CD14-positive monocyte (primary cell): Measurements from ENCODE around the gene RPP14. TPM values are rescaled to one million over a fixed set of nuclear protein-coding genes. Genes with fewer than 3 reads are reported as not detected.

ENCODE experiments used
- DNase-seq, 3 donors: peaks; one replicate each; pipeline ENCODE4 v3.0.0-alpha.2; 2011 to 2022
- H2AFZ ChIP-seq: 2 replicates; pipeline ENCODE4 v1.6.0; 2012; ENCODE audit warnings: mild to moderate bottlenecking, low read depth, low read length, inconsistent platforms; ENCODE audit not compliant: insufficient read depth, poor library complexity, severe bottlenecking
- H3K27ac ChIP-seq, 2 donors: 1 replicate in 1 of 2; 2 replicates in 1 of 2; pipeline ENCODE4 v1.5.1; 2012 to 2013; ENCODE audit warnings: low read length in 2 of 2, control low read depth in 1 of 2, inconsistent platforms in 1 of 2, low read depth in 1 of 2, mild to moderate bottlenecking in 1 of 2
- H3K27me3 ChIP-seq, 2 donors: one replicate each; pipeline versions ENCODE4 v1.6.0 to v1.6.1; 2011 to 2013; ENCODE audit warnings: low read length in 2 of 2; ENCODE audit not compliant: control insufficient read depth in 2 of 2, insufficient read depth in 2 of 2
- H3K36me3 ChIP-seq, 2 donors: replicated peaks in 1 of 2; 1 replicate in 1 of 2; 2 replicates in 1 of 2; pipeline versions ENCODE4 v1.5.1 to v1.6.1; 2012 to 2013; ENCODE audit warnings: low read length in 2 of 2, control low read depth in 1 of 2, inconsistent platforms in 1 of 2, mild to moderate bottlenecking in 1 of 2; ENCODE audit not compliant: insufficient read depth in 2 of 2, control insufficient read depth in 1 of 2
- H3K4me1 ChIP-seq, 2 donors: 1 replicate in 1 of 2; 2 replicates in 1 of 2; pipeline versions ENCODE4 v1.5.1 to v1.6.1; 2012 to 2013; ENCODE audit warnings: low read length in 2 of 2, control low read depth in 1 of 2, inconsistent platforms in 1 of 2, mild to moderate bottlenecking in 1 of 2, moderate library complexity in 1 of 2; ENCODE audit not compliant: insufficient read depth in 2 of 2, control insufficient read depth in 1 of 2
- H3K4me2 ChIP-seq: replicated peaks from 2 replicates; pipeline ENCODE3; 2012; ENCODE audit warnings: low read length, moderate library complexity, mild to moderate bottlenecking; ENCODE audit not compliant: poor library complexity, severe bottlenecking; ENCODE audit errors: extremely low read depth
- H3K4me3 ChIP-seq, 3 experiments: fragments of 200-600 bp in 1 of 3; sonication (generic) in 1 of 3; replicated peaks in 1 of 3; 1 replicate in 2 of 3; 2 replicates in 1 of 3; pipeline ENCODE4 v1.5.1; 2011 to 2013; ENCODE audit warnings: low read length in 3 of 3, mild to moderate bottlenecking in 3 of 3, control low read depth in 2 of 3, low read depth in 2 of 3, inconsistent platforms in 1 of 3, moderate library complexity in 1 of 3
- H3K79me2 ChIP-seq: 2 replicates; pipeline ENCODE4 v1.6.0; 2012; ENCODE audit warnings: mild to moderate bottlenecking, control low read depth, inconsistent platforms, low read length, moderate library complexity; ENCODE audit not compliant: insufficient read depth
- H3K9ac ChIP-seq: 2 replicates; pipeline ENCODE4 v1.6.0; 2017; ENCODE audit warnings: low read length, mild to moderate bottlenecking; ENCODE audit not compliant: insufficient read depth, poor library complexity, severe bottlenecking
- H3K9me3 ChIP-seq, 2 donors: replicated peaks in 1 of 2; 1 replicate in 1 of 2; 2 replicates in 1 of 2; pipeline versions ENCODE4 v1.5.1 to v1.6.1; 2012 to 2013; ENCODE audit warnings: low read length in 2 of 2, control low read depth in 1 of 2; ENCODE audit not compliant: control insufficient read depth in 1 of 2, insufficient read depth in 1 of 2
- H4K20me1 ChIP-seq: 2 replicates; pipeline ENCODE4 v1.6.0; 2012; ENCODE audit warnings: mild to moderate bottlenecking, low read length, control low read depth, moderate library complexity; ENCODE audit not compliant: insufficient read depth
- H3K27ac Mint-ChIP-seq, 7 donors: one replicate each; pipeline ENCODE4 v1.8.0; 2020; ENCODE audit warnings: mild to moderate bottlenecking in 7 of 7, mixed read lengths in 7 of 7, moderate library complexity in 6 of 7, inconsistent platforms in 2 of 7
- H3K27me3 Mint-ChIP-seq, 3 donors: one replicate each; pipeline ENCODE4 v1.8.0; 2021 to 2022; ENCODE audit warnings: low read depth in 3 of 3, mild to moderate bottlenecking in 3 of 3, mixed read lengths in 3 of 3, moderate library complexity in 3 of 3, inconsistent platforms in 1 of 3
- H3K36me3 Mint-ChIP-seq, 2 donors: one replicate each; pipeline ENCODE4 v1.8.0; 2020; ENCODE audit warnings: mixed read lengths in 2 of 2, inconsistent platforms in 1 of 2, mild to moderate bottlenecking in 1 of 2
- H3K4me1 Mint-ChIP-seq: one replicate; pipeline ENCODE4 v1.8.0; 2020; ENCODE audit warnings: mild to moderate bottlenecking, mixed read lengths
- H3K4me3 Mint-ChIP-seq, 2 donors: one replicate each; pipeline ENCODE4 v1.8.0; 2020; ENCODE audit warnings: mild to moderate bottlenecking in 2 of 2, mixed read lengths in 2 of 2, moderate library complexity in 1 of 2
- H3K9me3 Mint-ChIP-seq, 7 donors: one replicate each; pipeline ENCODE4 v1.8.0; 2020 to 2022; ENCODE audit warnings: mixed read lengths in 7 of 7, mild to moderate bottlenecking in 6 of 7, moderate library complexity in 6 of 7, inconsistent platforms in 2 of 7
- CTCF ChIP-seq: fragments of 200-600 bp; IDR thresholded peaks from one replicate; pipeline ENCODE4 v1.8.0; 2022; ENCODE audit warnings: antibody characterized with exemption, mild to moderate bottlenecking
- WGBS: methylation state at CpG from one replicate; pipeline ENCODE4 v1.1.5; 2013; ENCODE audit warnings: missing lambda C conversion rate; ENCODE audit not compliant: insufficient coverage; 5-methylcytosine and 5-hydroxymethylcytosine counted together
- intact Hi-C, 2 donors: fragments of 100-400 bp; cut with micrococcal nuclease; formaldehyde crosslinking; loops; one replicate each; pipeline versions ENCODE4 v1.15.0 to v1.15.1; 2023
- polyA plus RNA-seq, 3 donors: library from polyadenylated mRNA; depleted of rRNA in 1 of 3; unstranded in 2 of 3; stranded (reverse) in 1 of 3; fragments of 300-500 nt in 2 of 3; fragments of >200 nt in 1 of 3; fragmentation: Illumina TruSeq in 2 of 3; gene quantifications; 1 replicate in 2 of 3; 2 replicates in 1 of 3; pipeline ENCODE4 v1.2.3, GENCODE V29; 2012 to 2021

Gene RPP14
- polyA plus RNA-seq, 3 donors, result 3.5 to 8.8 (median 6.6) TPM

DNA sequence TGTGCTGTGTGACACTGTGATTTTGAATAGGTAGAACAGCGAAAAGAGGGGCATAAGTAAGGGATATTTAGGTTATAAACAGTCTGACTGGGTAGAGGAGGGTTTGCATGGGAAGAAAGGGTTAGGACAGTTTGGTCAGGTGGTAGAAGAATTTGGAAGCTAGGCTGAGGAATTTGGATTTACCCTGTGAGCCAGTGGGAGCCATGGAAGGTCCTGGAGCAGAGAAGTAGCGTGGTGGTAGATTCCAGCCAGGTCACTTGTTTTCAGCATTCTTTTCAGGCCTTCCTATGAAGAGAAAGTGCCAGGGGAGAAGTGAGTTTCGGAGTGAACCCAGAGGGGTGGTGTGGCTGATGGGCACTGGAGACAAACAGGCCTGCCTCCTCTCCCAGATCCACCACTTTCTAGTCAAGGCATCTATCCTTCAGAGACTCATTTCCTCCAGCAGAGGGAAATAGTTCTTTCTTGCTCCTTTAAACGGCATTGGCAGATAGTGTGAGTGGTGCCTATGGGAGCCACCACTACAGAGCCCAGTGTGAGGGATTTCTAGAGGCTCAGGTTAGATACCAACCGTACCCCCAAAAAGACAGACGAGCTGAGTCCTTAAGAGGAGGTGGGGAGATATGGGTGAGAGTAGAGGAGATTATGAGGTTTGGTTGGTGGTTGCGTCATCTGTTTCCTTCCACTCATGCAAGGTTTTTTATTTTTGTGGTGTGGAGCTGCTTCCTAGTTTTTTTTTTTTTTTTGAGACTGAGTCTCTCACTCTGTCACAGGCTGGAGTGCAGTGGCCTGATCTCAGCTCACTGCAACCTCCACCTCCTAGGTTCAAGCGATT is 47.9 kb downstream of the RPP14 start:
- Histone ChIP-seq H3K9ac (peak overlapping the region; percentile 33), H3K27me3 (no peaks in the 10 kb centered on the region), H3K36me3 (peaks cover 0 to 3% of the 10 kb centered on the region in 2 donors), H3K27ac (peak overlapping the region; percentile 79 to 84), H2AFZ (peak overlapping the region; percentile 26), H3K4me2 (peak overlapping the region; percentile 68), H4K20me1 (peaks cover 73% of the 10 kb centered on the region), H3K79me2 (peaks cover 97% of the 10 kb centered on the region), H3K9me3 (no peaks in the 10 kb centered on the region), H3K4me1 (peaks cover 78 to 85% of the 10 kb centered on the region in 2 donors), H3K4me3 (peak overlapping the region; percentile 17 to 66 (median 34))
- no peaks in the 10 kb centered on the region for H3K9me3 Mint-ChIP-seq
- 43% methylated on average over 4 of the region's 8 CpGs for WGBS
- peak; percentile 76 to 83 (median 76) for DNase-seq
- peak overlapping the region; percentile 75 to 95 for H3K4me3 Mint-ChIP-seq
- intact Hi-C loops, result no loop called here
- peaks cover 3 to 7% of the 10 kb centered on the region in 2 donors for H3K36me3 Mint-ChIP-seq
- peaks cover 83% of the 10 kb centered on the region for H3K4me1 Mint-ChIP-seq
- peak overlapping the region; percentile 93 to 98 (median 98) for H3K27ac Mint-ChIP-seq
- H3K27me3 Mint-ChIP-seq, result no peaks in the 10 kb centered on the region
- peak; percentile 31 for TF ChIP-seq CTCF

- Histone ChIP-seq H3K9me3 (no peaks in the 10 kb centered on the region), H2AFZ (no peak overlapping the region), H4K20me1 (peaks cover 81% of the 10 kb centered on the region), H3K79me2 (peaks cover 97% of the 10 kb centered on the region), H3K27me3 (no peaks in the 10 kb centered on the region), H3K4me1 (peaks cover 65 to 72% of the 10 kb centered on the region in 2 donors), H3K4me2 (peak overlapping the region; percentile 68), H3K4me3 (peak overlapping the region in 1 of 3 experiments; percentile 38), H3K36me3 (peaks cover 0 to 3% of the 10 kb centered on the region in 2 donors), H3K27ac (peak overlapping the region; percentile 79 to 84), H3K9ac (no peak overlapping the region)
- no peak for TF ChIP-seq CTCF
- intact Hi-C loops, result no loop called here
- Mint-ChIP-seq H3K4me3 (peak overlapping the region in 1 of 2 donors; percentile 68), H3K27ac (peak overlapping the region; percentile 93 to 98 (median 98)), H3K27me3 (peaks cover 0 to 2% (median 0%) of the 10 kb centered on the region in 3 donors), H3K9me3 (no peaks in the 10 kb centered on the region), H3K4me1 (peaks cover 72% of the 10 kb centered on the region), H3K36me3 (peaks cover 6 to 11% of the 10 kb centered on the region in 2 donors)
- peak; percentile 44 to 58 (median 44) for DNase-seq
- 3% methylated on average over 5 of the region's 8 CpGs for WGBS
These were observed 49.1 kb downstream of the RPP14 start for GRCh38 chr3:58355179-58355578.
